ENCODE results near the gene TTC23.
"Not testable (repeated sequence)": the region's sequence is repeated elsewhere in the genome, so short reads cannot be mapped to it uniquely, and the experiment has no call there.

Gene TTC23

GRCh38 chr15:99250001-99250400 lies 620 bp upstream of the TTC23 start:
- DNase-seq (ENCODE audit: low spot score), result no peak

- DNase-seq (ENCODE audit: low spot score), result no peak
Measured at GRCh38 chr15:99248000-99248715, 1.2 kb downstream of the TTC23 start.

GRCh38 chr15:99247062-99247461 lies 2.3 kb downstream of the TTC23 start:
- DNase-seq (ENCODE audit: low spot score), result no peak

GRCh38 chr15:99244306-99244705 lies 5.1 kb downstream of the TTC23 start:
- DNase-seq (ENCODE audit: low spot score), result no peak

GRCh38 chr15:99241752-99242151 lies 7.6 kb downstream of the TTC23 start:
- DNase-seq (ENCODE audit: low spot score), result no peak

GRCh38 chr15:99239545-99240198 lies 9.7 kb downstream of the TTC23 start:
- peak; percentile 59 for DNase-seq (ENCODE audit: low spot score)

- no peak for DNase-seq (ENCODE audit: low spot score)
Measured at GRCh38 chr15:99238849-99239248, 10.5 kb downstream of the TTC23 start.

- DNase-seq (ENCODE audit: low spot score), result not testable (repeated sequence)
Measured at GRCh38 chr15:99234160-99234559, 15.2 kb downstream of the TTC23 start.

- DNase-seq (ENCODE audit: low spot score), result no peak
Measured at GRCh38 chr15:99232740-99233139, 16.6 kb downstream of the TTC23 start.

- no peak for DNase-seq (ENCODE audit: low spot score)
Measured at GRCh38 chr15:99230867-99231266, 18.5 kb downstream of the TTC23 start.

GRCh38 chr15:99228120-99228770 lies 21.1 kb downstream of the TTC23 start:
- no peak for DNase-seq (ENCODE audit: low spot score)

GRCh38 chr15:99226802-99227201 lies 22.6 kb downstream of the TTC23 start:
- DNase-seq (ENCODE audit: low spot score), result no peak

- no peak for DNase-seq (ENCODE audit: low spot score)
Measured at GRCh38 chr15:99224372-99225214, 24.8 kb downstream of the TTC23 start.

- peak; percentile 64 for DNase-seq (ENCODE audit: low spot score)
Measured at GRCh38 chr15:99213187-99213811, 36.1 kb downstream of the TTC23 start.

- peak; percentile 73 for DNase-seq (ENCODE audit: low spot score)
Measured at GRCh38 chr15:99212406-99212805, 37.0 kb downstream of the TTC23 start.

- peak; percentile 32 for DNase-seq (ENCODE audit: low spot score)
Measured at GRCh38 chr15:99211926-99212325, 37.5 kb downstream of the TTC23 start.

- DNase-seq (ENCODE audit: low spot score), result no peak
Measured at GRCh38 chr15:99210334-99210733, 39.0 kb downstream of the TTC23 start.

- DNase-seq (ENCODE audit: low spot score), result no peak
Measured at GRCh38 chr15:99209326-99209725, 40.1 kb downstream of the TTC23 start.

GRCh38 chr15:99207672-99208071 lies 41.7 kb downstream of the TTC23 start:
- DNase-seq (ENCODE audit: low spot score), result no peak

- no peak for DNase-seq (ENCODE audit: low spot score)
Measured at GRCh38 chr15:99202176-99202552, 47.2 kb downstream of the TTC23 start.

- no peak for DNase-seq (ENCODE audit: low spot score)
Measured at GRCh38 chr15:99201408-99202175, 47.8 kb downstream of the TTC23 start.

Data from kidney tubule cell (primary cell).